ENCODE results near the gene AVL9. TPM values are rescaled to one million over a fixed set of nuclear protein-coding genes. Genes with fewer than 3 reads are reported as not detected.
"Not testable (repeated sequence)": the region's sequence is repeated elsewhere in the genome, so short reads cannot be mapped to it uniquely, and the experiment has no call there.

AVL9 gene
- total and polyA plus RNA-seq, 4 donors, result 9.7 to 52.5 (median 35.3) TPM

DNA sequence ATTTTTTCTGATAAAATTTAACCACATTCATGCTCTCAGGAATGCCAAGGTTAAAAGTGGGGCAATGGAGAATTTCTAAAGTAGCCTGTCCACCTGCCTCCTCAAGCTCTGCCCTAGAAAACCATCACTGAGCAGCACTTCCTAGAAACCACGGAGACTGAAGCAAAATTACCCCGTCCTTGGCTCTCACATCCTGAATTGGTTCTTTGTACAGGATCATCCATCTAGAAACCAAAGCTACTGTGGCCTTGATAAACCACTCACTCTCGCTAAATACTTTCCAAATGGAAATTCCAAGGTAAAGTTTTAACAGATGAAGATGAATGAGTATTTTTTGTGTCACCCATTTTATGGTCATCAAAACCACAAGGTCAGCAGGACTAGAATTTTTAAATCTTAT, 96.6 kb downstream of the AVL9 start:
- Histone ChIP-seq H3K27me3 (ENCODE audit: control insufficient read depth in 3 of 3, insufficient read depth in 3 of 3, low read length in 2 of 3) (no peaks in the 10 kb centered on the region), H3K4me3 (no peak overlapping the region), H3K4me1 (ENCODE audit: control insufficient read depth in 5 of 5, insufficient read depth in 5 of 5, low read length in 5 of 5) (peaks cover 5 to 14% (median 7%) of the 10 kb centered on the region in 5 donors), H3K27ac (ENCODE audit: low read depth in 1 of 2, low read length in 1 of 2) (no peak overlapping the region), H3K9me3 (ENCODE audit: control insufficient read depth in 4 of 4, insufficient read depth in 3 of 4, low read length in 3 of 4) (no peaks in the 10 kb centered on the region), H3K36me3 (ENCODE audit: control insufficient read depth in 4 of 4, insufficient read depth in 4 of 4, low read length in 4 of 4) (peaks cover 0 to 13% (median 6%) of the 10 kb centered on the region in 4 donors), H3K9ac (ENCODE audit: insufficient read depth in 1 of 2, low read length in 2 of 2) (no peak overlapping the region)
- TF ChIP-seq, protein P1, sequence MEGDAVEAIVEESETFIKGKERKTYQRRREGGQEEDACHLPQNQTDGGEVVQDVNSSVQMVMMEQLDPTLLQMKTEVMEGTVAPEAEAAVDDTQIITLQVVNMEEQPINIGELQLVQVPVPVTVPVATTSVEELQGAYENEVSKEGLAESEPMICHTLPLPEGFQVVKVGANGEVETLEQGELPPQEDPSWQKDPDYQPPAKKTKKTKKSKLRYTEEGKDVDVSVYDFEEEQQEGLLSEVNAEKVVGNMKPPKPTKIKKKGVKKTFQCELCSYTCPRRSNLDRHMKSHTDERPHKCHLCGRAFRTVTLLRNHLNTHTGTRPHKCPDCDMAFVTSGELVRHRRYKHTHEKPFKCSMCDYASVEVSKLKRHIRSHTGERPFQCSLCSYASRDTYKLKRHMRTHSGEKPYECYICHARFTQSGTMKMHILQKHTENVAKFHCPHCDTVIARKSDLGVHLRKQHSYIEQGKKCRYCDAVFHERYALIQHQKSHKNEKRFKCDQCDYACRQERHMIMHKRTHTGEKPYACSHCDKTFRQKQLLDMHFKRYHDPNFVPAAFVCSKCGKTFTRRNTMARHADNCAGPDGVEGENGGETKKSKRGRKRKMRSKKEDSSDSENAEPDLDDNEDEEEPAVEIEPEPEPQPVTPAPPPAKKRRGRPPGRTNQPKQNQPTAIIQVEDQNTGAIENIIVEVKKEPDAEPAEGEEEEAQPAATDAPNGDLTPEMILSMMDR (IDR thresholded peaks at IDR 0.05; ENCODE audit: control extremely low read depth, extremely low read depth), result no peak
- DNase-seq (no peak), ATAC-seq (ENCODE audit: insufficient read depth, low FRiP score) (no peak)
- 83 to 87% methylated on average over 3 of the region's 3 CpGs for WGBS, 2 donors

DNA sequence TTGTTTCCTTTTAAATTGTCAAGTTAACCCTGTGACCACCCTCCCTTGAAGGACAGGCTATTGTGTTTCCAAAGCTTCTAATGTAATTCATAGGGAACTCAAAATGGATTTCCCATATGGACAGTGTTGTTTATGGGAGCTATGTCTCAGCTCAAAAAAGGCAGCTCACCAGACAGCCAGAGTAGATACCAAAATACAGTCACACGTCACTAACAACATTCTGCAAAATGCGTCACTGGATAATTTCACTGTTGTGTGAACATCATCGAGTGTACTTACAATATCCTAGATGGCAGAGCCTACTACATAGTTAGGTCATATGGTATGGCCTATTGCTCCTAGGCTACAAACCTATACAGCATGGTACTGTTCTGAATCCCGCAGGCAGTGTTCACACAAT, 97.4 kb downstream of the AVL9 start:
- DNase-seq (no peak), ATAC-seq (ENCODE audit: insufficient read depth, low FRiP score) (no peak)
- no peaks in the 10 kb centered on the region for H3K27me3 ChIP-seq (ENCODE audit: control insufficient read depth in 3 of 3, insufficient read depth in 3 of 3, low read length in 2 of 3)
- peaks cover 0 to 13% (median 6%) of the 10 kb centered on the region in 4 donors for H3K36me3 ChIP-seq (ENCODE audit: control insufficient read depth in 4 of 4, insufficient read depth in 4 of 4, low read length in 4 of 4)
- peaks cover 0 to 8% (median 5%) of the 10 kb centered on the region in 5 donors for H3K4me1 ChIP-seq (ENCODE audit: control insufficient read depth in 5 of 5, insufficient read depth in 5 of 5, low read length in 5 of 5)
- 98 to 99% methylated on average over 4 of the region's 4 CpGs for WGBS, 2 donors
- TF ChIP-seq, protein P1 (IDR thresholded peaks at IDR 0.05; ENCODE audit: control extremely low read depth, extremely low read depth), result no peak
- no peak overlapping the region for H3K4me3 ChIP-seq
- peaks cover 0 to 1% (median 0%) of the 10 kb centered on the region in 4 donors for H3K9me3 ChIP-seq (ENCODE audit: control insufficient read depth in 4 of 4, insufficient read depth in 3 of 4, low read length in 3 of 4)
- H3K9ac ChIP-seq (ENCODE audit: insufficient read depth in 1 of 2, low read length in 2 of 2), result no peak overlapping the region
- no peak overlapping the region for H3K27ac ChIP-seq (ENCODE audit: low read depth in 1 of 2, low read length in 1 of 2)

DNA sequence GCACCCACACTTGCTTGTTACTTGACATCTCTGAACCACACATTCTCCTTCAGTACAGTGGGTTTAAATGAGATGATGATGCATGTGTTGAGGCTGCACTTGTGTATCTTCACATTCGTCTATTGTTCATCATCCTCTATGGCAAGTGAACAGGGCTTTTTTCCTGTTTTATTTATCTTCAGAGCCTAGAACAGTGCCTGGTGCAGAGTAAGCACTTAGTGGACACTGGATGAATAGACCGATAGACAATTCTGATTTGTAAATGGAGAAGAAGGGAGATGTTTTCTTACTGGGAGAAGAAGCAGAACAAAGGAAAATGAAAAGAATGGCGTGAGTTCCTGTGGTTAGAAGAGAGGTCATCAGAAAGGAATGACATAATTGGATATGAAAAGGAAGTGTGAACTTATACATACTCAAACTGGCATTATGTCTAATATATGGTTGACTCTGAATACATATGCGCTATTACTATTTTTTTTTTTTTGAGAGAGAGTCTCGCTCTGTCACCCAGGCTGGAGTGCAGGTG, 99.7 kb downstream of the AVL9 start:
- no peak overlapping the region for H3K27ac ChIP-seq (ENCODE audit: low read depth in 1 of 2, low read length in 1 of 2)
- no peak overlapping the region for H3K9ac ChIP-seq (ENCODE audit: insufficient read depth in 1 of 2, low read length in 2 of 2)
- ATAC-seq (ENCODE audit: insufficient read depth, low FRiP score), result no peak
- no peaks in the 10 kb centered on the region for H3K27me3 ChIP-seq (ENCODE audit: control insufficient read depth in 3 of 3, insufficient read depth in 3 of 3, low read length in 2 of 3)
- H3K36me3 ChIP-seq (ENCODE audit: control insufficient read depth in 4 of 4, insufficient read depth in 4 of 4, low read length in 4 of 4), result peaks cover 0 to 3% (median 1%) of the 10 kb centered on the region in 4 donors
- H3K4me3 ChIP-seq, result no peak overlapping the region
- 90 to 92% methylated on average over 5 of the region's 5 CpGs for WGBS, 2 donors
- DNase-seq, result no peak
- H3K4me1 ChIP-seq (ENCODE audit: control insufficient read depth in 5 of 5, insufficient read depth in 5 of 5, low read length in 5 of 5), result no peaks in the 10 kb centered on the region
- peaks cover 0 to 2% (median 0%) of the 10 kb centered on the region in 4 donors for H3K9me3 ChIP-seq (ENCODE audit: control insufficient read depth in 4 of 4, insufficient read depth in 3 of 4, low read length in 3 of 4)
- TF ChIP-seq, protein P1 (IDR thresholded peaks at IDR 0.05; ENCODE audit: control extremely low read depth, extremely low read depth), result no peak

DNA sequence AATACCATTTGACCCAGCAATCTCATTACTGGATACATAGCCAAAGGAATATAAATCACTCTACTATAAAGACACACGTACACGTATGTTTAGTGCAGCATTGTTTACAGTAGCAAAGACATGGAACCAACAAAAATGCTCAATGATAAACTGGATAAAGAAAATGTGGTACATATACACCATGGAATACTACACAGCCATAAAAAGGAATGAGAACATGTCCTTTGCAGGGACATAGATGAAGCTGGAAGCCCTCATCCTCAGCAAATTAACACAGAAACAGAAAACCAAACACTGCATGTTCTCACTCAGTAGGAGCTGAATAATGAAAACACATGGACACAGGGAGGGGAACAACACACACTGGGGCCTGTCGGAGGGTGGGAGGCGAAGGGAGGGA, 105.9 kb downstream of the AVL9 start:
- H3K27ac ChIP-seq (ENCODE audit: low read depth in 1 of 2, low read length in 1 of 2); H3K9ac ChIP-seq (ENCODE audit: insufficient read depth in 1 of 2, low read length in 2 of 2); ATAC-seq (ENCODE audit: insufficient read depth, low FRiP score): not testable (repeated sequence)

More for the DNA sequence above, 105.9 kb downstream of the AVL9 start:
- not testable (repeated sequence) for H3K4me1 ChIP-seq (ENCODE audit: control insufficient read depth in 5 of 5, insufficient read depth in 5 of 5, low read length in 5 of 5); H3K36me3 ChIP-seq (ENCODE audit: control insufficient read depth in 4 of 4, insufficient read depth in 4 of 4, low read length in 4 of 4); H3K9me3 ChIP-seq (ENCODE audit: control insufficient read depth in 4 of 4, insufficient read depth in 3 of 4, low read length in 3 of 4); H3K27me3 ChIP-seq (ENCODE audit: control insufficient read depth in 3 of 3, insufficient read depth in 3 of 3, low read length in 2 of 3); H3K4me3 ChIP-seq; DNase-seq
- 97 to 99% methylated on average over 4 of the region's 4 CpGs for WGBS, 2 donors

Data from lung (tissue), 12 donors.